OCI-LY3 (cell line): Measurements from ENCODE around the gene KCNK7.

Experiments
- EZH2phosphoT487 ChIP-seq: fragments of 200-600 bp; shearing (Covaris generic); IDR thresholded peaks from 2 replicates; pipeline ENCODE4 v1.6.1; 2018; ENCODE audit warnings: antibody characterized with exemption, mixed run types, low read depth
- TF ChIP-seq, protein P1 (sequence below): fragments of 200-600, 300-600 bp; sonication (generic); IDR thresholded peaks from 2 replicates; pipeline ENCODE4 v1.5.1; 2014; ENCODE audit warnings: antibody characterized with exemption, low read length, low read depth

GRCh38 chr11:65611028-65611757, 15.6 kb upstream of the KCNK7 start:
- TF ChIP-seq, protein P1, sequence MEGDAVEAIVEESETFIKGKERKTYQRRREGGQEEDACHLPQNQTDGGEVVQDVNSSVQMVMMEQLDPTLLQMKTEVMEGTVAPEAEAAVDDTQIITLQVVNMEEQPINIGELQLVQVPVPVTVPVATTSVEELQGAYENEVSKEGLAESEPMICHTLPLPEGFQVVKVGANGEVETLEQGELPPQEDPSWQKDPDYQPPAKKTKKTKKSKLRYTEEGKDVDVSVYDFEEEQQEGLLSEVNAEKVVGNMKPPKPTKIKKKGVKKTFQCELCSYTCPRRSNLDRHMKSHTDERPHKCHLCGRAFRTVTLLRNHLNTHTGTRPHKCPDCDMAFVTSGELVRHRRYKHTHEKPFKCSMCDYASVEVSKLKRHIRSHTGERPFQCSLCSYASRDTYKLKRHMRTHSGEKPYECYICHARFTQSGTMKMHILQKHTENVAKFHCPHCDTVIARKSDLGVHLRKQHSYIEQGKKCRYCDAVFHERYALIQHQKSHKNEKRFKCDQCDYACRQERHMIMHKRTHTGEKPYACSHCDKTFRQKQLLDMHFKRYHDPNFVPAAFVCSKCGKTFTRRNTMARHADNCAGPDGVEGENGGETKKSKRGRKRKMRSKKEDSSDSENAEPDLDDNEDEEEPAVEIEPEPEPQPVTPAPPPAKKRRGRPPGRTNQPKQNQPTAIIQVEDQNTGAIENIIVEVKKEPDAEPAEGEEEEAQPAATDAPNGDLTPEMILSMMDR = no peak
- no peak for TF ChIP-seq EZH2phosphoT487
